Measurements from ENCODE around the gene LINC00237.

DNA sequence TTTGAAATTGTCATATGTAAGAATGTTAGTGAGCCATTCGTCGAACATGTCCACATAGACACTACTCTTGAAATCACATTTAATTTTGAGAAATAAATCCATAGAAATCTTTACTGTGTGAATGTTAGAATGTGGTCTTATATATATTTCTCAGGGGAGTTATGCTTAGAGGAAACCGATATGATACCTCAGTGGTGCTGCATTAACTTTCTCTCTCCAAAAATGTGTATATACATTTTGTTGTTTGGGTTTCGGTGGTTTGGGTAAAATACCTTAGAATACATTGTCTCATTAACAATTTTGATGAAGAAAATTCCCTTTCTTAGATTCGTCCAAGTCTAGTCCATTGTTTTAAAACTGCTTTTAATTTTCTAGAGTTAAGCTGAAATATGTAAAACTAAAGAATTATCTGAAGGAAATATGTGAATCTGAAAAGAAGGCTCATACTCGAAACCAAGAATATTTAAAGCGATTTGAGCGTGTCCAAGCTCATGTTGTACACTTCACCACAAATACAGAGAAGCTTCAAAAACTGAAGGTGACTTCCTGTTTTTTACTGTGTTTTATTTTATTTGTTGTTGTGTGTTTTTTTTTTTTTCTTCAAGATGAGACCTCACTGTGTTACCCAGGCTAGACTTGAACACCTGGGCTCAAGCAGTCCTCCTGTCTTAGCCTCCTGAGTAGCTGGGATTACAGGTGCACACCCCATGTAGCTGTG is 30.0 kb upstream of the LINC00237 start:
- TF ChIP-seq, protein P1, sequence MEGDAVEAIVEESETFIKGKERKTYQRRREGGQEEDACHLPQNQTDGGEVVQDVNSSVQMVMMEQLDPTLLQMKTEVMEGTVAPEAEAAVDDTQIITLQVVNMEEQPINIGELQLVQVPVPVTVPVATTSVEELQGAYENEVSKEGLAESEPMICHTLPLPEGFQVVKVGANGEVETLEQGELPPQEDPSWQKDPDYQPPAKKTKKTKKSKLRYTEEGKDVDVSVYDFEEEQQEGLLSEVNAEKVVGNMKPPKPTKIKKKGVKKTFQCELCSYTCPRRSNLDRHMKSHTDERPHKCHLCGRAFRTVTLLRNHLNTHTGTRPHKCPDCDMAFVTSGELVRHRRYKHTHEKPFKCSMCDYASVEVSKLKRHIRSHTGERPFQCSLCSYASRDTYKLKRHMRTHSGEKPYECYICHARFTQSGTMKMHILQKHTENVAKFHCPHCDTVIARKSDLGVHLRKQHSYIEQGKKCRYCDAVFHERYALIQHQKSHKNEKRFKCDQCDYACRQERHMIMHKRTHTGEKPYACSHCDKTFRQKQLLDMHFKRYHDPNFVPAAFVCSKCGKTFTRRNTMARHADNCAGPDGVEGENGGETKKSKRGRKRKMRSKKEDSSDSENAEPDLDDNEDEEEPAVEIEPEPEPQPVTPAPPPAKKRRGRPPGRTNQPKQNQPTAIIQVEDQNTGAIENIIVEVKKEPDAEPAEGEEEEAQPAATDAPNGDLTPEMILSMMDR (conservative IDR thresholded peaks at IDR 0.05), result no peak
- TF ChIP-seq ZFX (IDR thresholded peaks at IDR 0.05), result no peak

Measured in C4-2B (cell line).